ENCODE measurements around the gene SEMA3D.

SEMA3D gene

DNA sequence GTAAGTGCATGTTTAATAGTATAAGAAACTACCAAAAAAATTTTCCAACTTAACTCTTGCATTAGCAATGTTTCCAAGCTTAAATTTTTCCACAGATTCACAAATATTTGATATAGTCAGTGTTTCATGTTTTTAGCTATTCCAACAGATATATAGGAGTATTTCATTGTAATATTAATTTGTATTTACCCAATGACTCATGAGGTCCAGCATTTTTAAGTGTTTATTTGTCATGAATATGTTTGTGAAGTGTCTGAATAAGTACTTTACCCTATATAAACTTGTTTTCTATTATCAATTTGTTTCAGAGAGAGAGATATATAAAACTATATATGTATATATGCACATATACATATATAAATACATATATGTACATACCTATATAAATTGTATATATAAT, 71.0 kb downstream of the SEMA3D start:
- no peak for DNase-seq

DNA sequence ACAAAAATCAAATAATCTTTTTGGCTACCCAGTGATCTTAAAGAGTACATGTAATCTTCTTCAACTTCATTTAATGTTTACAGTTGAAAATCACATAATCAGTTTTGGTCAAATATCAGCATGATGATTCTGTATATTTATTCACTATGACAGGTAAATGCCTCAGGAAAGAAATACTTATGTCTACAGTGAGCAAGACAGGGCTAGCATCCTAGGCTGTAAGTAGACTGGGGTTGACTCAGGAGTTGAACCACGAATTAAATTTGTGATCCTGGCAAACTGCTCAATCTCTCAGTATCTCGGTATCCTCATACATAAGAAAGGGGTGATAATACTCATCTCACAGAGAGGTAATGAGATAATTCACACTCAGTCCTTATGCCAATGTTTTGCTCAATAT, 71.8 kb downstream of the SEMA3D start:
- no peak for DNase-seq

DNA sequence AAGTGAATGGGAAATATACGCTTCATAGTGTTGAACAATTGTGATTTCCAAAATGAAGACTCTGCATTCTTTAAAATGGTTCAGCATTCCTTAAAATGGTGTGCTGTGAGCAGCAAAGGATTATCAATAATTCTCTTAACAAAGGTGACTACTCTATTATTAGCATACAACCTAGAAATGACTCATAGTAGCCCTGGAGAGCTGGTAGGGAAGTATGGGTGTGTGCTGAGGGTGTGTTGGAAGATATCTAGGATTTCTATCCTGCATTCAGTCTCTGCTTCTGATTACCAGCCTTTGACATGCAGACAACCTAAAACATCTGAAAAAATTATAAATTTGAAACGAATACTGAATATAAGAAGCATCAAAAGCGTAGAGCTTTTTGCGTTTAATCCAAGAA, 72.5 kb downstream of the SEMA3D start:
- no peak for DNase-seq

DNA sequence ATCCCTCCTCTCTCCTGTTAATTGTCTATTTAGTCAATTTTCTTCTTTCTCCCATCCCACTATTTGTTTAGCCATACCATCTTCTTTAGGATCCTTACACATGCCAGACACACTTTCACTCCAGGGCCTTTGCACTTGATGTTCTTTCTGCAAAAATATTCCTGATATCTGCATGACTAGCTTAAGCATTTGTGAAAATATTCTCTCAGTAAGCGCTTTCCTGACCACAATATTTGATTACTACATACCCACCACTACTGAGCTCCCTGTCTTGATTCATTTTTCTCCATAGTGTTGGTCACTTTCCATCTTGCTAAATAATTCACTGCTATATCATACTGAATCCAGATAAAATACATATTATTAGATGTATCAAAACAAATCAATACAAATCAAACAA, 75.1 kb downstream of the SEMA3D start:
- no peak for DNase-seq

DNA sequence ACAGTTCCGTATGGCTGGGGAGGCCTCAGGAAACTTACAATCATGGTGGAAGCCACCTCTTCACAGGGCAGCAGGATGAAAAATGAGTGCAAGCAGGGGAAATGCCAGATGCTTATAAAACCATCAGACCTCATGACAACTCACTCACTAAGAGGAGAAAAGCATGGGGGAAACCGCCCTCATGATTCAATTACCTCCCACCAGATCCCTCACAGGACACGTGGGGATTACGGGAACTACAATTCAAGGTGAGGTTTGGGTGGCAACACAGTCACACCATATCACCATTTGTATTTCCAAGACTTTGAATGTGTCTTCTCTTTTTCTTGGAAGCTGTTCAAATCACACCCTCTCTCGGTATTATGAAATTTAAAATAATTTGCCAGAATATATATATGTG, 80.1 kb downstream of the SEMA3D start:
- DNase-seq, result no peak

DNA sequence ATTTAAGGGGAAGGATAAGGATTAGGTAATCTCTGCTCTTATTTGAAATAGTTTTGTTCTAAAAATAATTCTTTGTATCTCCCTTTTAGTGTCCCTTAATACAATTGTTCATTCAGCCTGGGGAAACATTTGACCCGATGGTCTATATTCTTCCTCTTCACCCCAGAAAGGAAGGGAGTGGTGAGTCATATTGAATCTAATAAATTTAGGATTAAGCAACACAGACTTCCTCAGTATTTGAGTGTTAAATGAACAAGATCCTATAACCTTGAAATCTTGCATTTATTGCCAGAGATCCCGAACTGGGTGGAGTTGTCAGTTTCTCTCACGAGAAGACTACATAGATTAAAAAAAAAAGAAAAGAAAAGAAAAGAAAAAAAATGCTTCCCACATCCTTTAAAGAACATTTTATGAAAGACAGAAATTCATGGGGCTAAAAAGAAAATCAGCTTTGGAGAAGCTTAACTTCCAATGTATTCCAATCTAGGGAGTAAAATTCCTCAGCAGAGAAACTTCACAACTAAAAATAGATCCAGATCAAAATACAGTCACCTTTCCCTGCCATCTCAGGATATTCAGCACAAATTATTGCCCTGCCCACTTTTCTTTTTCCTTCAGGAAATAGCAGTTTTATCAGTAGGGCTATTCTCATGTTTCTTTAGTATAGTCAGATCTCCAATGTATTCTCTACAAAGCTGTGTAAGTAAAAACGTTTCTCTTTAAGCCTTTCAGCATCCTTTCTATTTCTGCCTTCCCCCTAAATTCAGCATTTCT, 82.2 kb downstream of the SEMA3D start:
- DNase-seq, result no peak

DNA sequence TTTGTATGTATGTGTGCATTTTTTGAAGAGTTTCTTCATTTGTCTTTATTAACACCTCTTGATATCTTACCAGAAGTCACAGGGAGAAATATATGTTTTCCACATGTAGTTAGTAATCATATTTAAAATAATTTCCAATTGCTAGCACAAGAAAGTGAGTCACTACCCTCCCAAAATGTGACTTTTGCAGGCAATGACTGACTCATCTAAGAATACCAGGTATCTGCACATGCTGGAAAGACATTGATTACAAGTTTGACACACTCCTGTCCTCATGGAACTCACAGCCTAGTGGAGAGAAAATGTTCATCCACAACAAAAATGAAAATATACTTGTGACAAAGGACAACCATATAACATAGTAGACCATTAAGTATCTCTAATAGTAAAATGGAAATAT, 82.9 kb downstream of the SEMA3D start:
- DNase-seq, result no peak

DNA sequence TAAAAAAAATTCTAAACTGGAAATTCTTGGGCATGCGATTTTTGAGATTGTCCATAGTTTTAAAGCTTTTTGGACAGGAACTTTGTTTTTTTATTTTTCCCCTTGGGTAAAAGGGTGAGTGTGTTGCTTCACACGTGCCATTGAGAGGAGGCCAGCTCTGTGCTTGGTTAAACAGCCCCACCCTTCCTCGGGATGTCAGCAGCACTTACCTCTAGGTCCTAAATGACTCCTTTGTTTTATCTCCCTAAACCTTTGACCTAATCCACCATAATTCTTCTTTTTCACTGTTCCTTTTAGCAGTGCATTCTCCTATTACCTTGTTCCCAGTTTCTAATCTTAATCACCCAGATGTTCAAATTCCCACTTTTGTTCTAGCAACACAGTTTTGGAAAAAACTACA, 83.5 kb downstream of the SEMA3D start:
- DNase-seq, result no peak

DNA sequence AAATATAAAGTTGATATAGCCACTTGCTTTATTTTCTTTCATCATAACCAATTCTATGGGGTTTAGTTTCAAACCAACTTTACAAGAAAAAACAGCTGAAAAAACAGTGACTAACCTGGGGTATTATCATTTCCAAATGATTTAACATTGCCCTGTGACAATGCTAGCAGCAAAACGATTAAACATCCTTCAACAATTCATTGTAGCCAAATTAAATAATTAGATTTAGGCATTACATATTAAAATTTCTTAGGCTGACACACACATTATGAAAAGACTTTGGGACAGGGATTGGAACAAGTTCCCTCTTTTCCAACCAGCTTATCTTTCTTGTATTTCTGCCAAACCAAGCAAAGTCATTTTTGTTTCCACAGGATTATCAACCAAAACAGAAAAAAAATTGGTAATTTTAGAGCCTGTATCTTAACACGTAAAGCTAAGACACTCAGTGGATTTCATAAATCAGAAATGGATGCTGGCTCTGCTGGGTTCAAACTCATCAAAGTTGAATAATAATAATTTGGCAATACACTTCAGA, 84.0 kb downstream of the SEMA3D start:
- DNase-seq, result no peak

DNA sequence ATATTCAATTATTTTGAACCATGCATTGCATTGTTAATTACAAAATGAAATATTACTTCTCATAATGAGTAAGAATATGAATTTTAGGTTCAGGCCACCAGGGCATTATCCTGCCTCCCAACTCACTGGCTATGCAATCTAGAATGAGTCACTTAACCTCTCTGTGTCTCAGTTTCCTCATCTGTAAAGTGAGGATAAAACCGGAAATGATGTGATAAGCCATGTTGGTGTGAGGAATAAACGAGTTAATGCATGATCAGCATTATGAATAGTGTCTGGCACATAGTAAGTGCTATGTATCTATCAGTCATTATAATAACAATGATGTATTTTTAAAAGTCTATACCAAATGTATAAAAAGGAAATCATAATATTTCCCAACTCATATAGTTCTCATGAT, 85.5 kb downstream of the SEMA3D start:
- no peak for DNase-seq

DNA sequence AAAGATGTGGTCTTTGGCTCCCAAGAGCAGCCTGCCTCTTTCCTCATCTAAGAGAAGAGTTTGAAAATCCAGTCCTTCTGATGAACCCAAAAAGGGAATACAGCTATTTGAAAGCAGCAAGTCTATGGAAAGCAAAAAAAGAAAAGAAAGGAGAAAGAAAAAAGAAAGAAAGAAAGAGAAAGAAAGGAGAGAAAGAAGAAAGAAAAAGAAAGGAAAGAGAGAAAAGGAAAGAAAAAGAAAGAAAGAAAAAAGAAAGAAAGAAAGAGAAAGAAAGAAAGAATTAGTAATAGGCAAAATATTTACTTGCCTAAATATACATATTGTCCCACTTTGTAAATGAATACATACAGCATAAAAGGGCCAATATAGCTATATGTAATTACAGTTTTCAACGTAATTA, 89.0 kb downstream of the SEMA3D start:
- DNase-seq, result no peak

DNA sequence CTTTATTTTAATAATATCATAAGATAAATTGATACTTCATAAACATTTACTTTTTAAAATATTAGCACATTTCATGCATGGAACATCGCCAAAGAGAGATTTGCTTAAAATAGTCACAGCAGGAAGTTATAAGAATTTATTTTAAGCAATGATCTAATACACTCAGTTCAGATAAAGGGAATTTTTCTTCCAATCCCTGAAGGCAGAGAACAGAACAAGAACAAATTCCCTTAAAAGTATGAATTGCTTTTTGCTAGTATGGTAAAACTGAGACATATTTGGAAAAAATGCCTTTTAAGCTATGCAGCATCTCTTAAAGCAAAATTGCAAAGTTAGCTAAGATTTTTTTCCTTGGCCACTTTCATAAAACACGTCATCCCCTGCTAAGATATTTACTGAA, 91.0 kb downstream of the SEMA3D start:
- no peak for DNase-seq

DNA sequence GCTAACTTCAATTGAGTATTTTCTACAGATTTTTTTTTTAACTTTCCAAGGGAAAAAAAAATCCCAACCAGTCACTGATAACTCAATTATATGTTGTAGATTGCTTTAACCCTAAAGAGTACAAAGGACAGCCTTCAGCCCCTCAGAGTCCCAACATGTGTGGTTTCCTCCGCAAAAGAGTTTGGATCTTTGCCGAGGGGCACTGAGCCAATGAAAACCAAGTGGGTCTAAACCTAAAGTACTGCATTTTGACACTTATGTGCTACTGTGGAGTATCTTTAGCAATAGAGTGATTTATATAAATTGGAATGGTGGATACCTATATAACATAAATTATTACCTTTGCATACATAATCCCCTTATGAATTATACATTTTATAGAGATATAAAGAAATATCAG, 91.5 kb downstream of the SEMA3D start:
- DNase-seq, result no peak

DNA sequence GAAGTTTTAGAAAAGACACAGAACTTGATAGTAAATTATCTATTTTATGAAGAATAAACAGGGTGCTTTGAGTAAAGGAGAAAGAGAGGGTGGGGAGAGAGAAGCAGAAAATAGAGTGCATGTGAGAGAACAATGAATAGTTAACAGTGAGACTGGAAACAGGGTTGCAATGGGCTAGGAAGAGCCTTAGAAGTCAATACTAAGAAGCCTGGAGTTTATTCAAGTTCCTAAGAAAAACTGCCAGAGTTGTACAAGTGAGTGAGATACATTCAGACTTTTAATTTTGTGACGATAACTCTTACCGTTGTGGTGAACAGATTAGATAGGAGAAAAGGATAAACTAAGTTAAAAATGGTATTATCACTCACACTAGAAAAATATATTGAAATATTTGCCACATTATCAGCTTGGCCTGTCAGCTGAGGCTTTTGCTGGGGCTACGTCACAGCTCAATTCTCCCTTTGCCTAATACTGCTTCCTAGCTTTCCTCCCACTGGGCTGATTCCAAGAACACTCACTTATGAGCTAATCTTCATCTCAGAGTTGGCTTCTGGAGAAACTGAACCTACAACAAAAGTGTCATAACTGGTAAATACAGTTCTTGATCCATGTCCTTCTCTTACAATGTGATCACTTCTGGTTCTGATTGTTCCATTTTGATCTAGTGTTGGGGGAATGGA, 92.7 kb downstream of the SEMA3D start:
- DNase-seq, result no peak

DNA sequence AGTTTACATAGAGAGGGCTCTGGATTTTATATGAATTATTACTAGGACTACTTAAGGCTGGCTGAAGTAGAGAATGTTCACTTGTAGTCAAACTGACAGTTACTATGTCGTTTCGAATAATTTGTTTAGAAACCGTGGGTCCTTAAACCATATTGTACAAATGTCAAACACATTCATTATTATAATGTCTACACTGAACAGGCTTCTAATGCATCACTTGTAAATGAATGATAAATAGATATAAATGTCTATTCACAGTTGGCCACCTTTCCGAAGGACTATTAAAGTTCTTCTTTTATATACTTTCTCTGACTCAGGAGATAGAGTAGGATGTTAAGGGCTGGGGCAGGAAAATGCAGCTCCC, 95.3 kb downstream of the SEMA3D start:
- DNase-seq, result no peak

DNA sequence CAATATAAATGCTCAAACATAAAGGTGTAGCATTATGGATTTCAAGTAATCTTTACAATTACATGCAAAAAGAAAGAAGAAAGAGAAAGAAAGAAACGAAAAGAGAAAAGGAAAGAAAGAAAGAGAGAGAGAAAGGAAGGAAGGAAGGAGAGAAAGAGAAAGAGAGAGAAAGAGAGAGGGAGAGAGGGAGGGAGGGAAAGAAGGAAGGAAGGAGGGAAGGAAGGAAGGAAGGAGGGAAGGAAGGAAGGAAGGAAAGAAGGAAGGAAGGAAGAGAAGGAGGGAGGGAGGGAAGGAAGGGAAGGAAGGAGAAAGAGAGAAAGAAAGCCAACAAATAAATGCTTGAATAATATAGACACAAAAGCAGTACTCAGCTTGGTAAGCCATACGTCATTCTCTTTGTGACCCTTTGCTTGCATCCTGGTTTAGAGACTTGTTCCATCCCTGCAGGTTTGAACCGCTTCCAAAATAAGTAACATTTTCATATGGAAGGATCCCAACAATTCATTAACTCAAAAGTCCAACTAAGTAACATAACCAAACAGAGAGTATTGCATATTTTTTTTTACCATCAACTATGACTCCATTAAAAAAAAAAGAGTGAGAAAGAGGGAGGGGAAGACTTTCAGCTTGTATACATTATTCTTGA, 95.8 kb downstream of the SEMA3D start:
- no peak for DNase-seq

DNA sequence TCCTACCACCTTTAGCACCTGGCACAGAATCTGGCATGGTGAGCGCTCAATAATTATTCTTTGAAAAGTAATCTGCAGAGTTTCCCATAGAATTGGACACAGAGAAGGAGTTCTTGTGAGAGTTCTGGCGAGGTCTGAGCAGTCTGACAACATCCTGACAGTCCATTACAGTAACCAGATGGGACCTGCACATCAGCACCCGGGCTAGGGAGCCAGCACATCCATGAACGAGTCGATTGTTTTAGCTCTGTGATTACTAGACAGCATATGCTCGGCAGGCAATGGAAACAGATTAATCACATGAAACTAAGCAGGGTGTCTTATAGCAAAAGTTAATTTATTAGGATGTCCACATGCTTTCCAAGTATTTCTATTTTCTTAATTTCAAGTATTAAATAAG, 96.7 kb downstream of the SEMA3D start:
- DNase-seq, result no peak

DNA sequence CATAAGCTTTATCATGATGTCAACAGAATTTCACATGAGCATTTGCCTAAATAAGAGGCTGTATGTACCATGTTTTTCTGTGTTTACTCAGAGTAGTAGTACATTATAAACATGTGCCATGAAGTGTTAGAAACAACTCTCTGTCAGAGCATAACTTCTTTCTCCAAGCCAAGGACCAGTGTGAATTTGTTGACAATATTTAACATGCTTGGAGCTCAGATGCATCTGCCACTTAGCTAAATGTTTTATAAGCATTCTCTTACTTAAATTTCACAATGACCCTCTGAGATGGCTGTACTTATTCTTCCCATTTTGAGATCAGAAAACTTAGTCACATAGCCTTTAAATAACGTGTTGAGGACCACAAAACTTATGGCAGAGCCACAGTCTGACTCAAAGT, 105.0 kb downstream of the SEMA3D start:
- DNase-seq, result no peak

DNA sequence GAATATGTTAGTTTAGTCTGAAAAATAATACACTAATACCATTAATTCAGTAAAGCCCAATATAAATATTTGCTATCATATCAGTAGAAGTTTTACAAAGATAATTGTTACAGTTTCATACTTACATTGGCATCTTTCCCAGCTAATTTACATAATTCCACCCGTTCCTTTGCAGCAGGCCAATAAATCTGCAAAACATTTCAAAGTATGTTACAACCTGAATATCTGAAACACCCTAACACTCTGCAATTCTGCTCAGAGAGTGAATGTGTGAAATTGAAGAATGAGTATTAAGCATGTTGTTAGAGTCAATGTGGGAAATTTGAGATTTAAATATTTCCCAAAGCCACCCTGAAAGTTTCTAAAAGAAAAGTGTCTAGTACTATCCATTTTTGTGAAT, 105.5 kb downstream of the SEMA3D start:
- DNase-seq, result no peak

DNA sequence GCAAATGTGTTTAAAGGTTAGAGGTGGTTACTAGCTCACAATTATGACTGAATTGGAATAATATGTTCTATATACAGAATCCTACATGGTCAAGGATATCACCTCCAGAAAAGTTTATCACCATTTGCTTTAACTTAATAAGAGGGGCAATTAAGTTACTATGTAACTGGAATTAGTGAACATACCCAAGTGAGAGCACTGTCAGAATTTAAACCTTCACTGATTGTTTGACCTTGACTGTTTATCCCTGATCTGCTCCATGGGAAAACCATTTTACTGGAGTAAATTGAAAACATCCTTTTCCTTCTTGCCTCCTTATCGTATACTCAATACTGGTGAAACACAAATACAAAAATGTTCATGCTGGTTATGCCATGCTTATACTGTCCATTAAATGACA, 107.4 kb downstream of the SEMA3D start:
- DNase-seq, result no peak

DNA sequence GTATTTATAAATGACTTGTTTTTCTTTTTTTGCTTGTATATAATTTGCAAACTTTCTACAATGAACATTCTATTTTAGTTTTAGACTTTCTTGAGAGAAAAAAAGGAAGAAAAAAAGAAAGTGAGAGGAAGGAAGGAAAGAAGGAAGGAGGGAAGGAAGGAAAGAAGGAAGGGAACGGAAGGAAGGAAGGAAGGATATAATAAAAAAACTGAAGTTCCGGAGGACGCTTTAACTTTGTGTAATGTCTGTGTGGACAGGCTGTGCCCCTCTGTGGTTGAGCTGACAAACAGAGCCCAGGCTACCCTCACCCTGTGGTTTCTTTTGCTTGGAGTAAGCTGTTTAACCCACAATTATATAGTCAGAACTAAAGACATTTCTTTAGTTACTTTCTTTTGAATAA, 108.7 kb downstream of the SEMA3D start:
- no peak for DNase-seq

DNA sequence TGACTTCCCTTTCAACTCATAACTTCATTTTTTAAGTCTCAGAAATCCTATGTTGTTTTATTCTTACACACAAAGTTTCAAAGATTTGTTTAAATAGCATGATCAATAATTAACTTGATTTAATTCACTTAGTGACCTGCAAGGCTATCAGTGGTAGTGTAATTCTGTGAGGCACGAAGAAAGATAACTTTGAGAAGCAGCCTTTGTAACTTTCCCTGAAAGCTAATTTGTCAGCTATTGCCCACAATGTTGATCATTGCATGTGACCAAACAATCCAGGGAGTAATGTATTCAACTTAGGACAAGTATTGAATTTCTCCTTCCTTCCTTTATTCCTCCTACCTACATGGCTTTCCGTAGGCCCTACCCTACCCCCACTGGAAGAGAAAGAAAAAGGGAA, 111.0 kb downstream of the SEMA3D start:
- DNase-seq, result no peak

DNA sequence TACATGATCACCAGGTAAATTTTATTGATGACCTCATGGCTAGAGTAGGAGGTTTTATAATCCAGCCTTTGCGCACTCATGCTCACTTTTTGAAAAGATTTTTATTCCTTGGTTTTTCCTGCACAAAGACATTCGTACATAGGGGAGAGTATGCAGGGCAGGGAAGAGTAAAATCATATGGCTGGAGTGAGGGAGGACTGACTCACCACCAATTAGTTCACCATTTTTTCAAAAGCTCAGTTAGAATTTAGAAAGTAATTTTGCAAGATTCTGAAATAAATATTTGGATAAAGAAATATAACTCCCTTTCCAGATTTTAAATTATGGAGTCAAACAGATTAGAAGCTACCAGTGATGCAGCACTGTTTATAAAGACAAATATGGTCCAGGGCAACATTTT, 111.9 kb downstream of the SEMA3D start:
- DNase-seq, result no peak

DNA sequence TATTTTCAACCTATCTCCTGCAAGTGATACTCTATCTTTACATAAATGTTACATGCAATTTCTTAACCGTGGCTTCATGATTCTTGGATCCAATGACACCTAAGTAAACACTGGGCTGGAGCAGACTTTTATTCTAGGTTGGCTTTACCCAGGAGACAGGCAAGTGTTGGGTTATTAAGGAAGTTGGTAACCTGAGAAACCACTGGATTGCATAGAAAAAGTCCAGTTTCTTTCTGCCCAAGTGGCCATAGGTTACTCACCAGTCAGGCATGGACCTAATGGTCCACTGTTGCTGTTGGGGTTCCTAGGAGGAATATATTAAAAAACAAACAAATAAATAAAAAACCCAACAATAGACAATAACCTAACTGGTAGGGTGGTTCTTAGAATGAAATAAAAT, 112.8 kb downstream of the SEMA3D start:
- no peak for DNase-seq
